SH-SY5Y (cell line): ENCODE data around the gene ABCC4.

Experiments
- GATA2 ChIP-seq: IDR thresholded peaks from 2 replicates; pipeline ENCODE4 v1.6.1; 2011; ENCODE audit warnings: mild to moderate bottlenecking, low read depth, low read length
- GATA3 ChIP-seq: IDR thresholded peaks from 2 replicates; pipeline ENCODE4 v1.6.1; 2011; ENCODE audit warnings: low read depth, mild to moderate bottlenecking, low read length, moderate library complexity

- TF ChIP-seq GATA2 (no peak), GATA3 (no peak)
Measured at GRCh38 chr13:94997126-94997525, 304.1 kb downstream of the ABCC4 start.
